Cerebellar cortex (tissue), 1 donor: Measurements from ENCODE around the gene COTL1.
A peak's percentile ranks its signal among the peaks of the same experiment; 100 is the strongest.
"Not testable (repeated sequence)": the region's sequence is repeated elsewhere in the genome, so short reads cannot be mapped to it uniquely, and the experiment has no call there.

Experiments
- DNase-seq: peaks from one replicate; pipeline ENCODE4 v3.0.0-alpha.2; 2015; ENCODE audit warnings: low spot score

COTL1 gene

DNA sequence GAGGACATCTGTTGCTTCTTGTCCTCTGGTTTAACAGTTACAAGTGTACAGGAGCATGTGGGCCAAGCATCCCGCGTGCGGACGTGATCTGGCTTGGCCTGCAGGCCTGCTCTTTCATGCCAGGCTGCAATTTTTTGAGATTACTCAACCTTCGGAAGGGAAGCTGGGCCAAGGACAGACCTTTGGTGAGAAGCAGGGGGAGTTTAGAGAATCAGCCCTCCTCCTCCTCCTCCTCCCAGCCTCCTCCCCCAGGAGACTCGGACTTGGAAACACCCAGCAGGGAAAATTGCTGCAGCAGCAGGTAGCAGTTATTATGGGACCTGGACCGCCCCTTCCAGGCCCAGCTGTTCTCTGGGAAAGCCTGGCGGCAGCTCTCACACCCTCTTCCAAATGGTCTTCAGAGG is 25.3 kb upstream of the COTL1 start:
- DNase-seq: no peak

DNA sequence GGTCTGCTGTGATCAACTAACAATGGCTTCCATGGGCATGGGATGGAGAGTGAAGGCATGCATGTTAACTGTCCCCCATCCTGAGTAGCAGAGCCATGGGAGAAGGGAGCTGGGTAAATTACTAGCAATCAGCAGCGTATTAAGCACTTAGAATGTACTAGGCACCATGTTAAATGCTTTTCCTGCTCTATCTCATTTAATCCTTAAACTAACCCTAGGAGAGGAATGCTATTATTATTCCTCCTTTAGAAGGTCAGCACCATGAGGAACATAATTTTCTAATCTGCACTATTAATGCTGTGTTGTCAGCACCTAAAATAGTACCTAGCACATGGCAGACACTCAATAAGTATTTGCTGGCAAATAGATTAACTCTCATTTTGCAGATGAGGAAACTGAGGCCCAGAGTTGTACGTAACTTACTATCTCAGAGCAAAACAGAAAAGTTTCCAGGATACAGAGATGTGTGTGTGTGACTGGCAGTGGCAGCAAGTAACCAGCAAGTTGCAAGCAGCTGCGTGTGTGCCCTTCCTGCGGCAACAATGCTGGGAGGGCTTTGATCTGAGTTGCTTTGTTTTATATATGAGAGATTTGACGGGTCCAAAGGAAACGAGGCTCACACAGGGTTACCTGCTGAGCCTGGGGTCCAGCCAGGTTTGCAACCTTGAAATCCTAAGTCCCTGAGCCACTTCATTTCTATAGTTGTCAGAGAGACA is 23.9 kb upstream of the COTL1 start:
- no peak for DNase-seq

DNA sequence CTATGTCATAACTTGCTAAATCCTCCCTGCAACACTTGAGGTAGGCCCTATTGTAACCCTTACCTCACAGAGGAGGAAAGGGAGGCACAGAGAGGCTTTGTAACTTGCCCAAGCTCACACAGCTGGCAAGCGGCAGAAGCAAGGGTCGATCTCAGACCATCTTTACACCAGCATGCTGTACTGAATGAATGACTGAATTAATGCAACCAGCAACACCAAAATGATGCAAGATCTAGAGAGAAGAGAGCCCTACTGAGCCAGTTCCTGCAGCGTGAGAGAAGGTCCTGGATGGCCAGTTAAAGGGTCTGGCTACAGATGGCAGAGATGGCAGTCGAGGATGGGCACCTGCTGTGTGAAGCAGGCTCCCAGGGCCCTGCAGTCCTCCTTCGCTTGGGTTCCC is 22.3 kb upstream of the COTL1 start:
- DNase-seq: no peak

DNA sequence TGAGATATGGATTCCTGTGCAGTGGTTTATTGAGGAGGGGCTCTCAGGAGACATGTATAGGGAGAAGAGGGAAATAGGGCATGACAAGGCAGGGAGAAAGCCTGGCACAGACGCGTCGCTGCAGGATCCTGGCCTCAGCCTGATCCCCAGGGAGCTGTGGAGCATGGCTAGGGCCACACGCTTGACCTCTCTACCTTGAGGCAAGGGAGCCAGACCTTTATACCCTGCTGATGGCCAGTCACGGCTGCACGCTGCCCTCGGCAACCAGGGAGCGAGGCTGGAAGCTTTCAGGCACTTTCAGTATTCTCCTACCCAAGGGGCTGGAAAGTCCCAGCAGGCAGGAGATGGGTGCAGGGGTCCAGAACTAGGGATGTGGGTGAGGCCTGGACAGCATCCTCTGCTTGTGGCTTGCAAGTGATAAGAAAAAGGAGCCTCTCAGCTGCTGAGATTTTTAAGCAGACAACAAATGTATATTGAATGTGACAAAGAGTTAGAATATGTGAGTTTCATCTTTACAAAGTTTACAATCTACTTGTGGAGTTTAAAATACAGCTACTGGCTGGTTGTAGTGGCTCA is 20.4 kb upstream of the COTL1 start:
- DNase-seq: no peak

DNA sequence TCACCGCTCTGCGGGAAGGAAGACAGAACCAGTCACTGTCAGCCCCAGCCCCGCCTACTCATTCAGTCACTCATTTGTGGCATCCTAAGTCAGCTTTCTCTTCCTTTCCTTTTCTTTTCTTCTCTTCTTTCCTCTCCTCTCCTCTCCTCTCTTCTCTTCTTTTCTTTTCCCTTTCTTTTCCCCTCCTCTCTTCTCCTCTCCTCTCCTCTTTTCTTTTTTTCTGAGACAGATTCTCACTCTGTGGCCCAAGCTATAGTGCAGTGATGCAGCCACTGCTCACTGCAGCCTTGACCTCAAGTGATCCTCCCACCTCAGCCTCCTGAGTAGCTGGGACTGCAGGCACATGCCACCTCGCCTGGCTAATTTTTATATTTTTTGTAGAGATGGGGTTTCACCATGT is 19.8 kb upstream of the COTL1 start:
- no peak for DNase-seq

DNA sequence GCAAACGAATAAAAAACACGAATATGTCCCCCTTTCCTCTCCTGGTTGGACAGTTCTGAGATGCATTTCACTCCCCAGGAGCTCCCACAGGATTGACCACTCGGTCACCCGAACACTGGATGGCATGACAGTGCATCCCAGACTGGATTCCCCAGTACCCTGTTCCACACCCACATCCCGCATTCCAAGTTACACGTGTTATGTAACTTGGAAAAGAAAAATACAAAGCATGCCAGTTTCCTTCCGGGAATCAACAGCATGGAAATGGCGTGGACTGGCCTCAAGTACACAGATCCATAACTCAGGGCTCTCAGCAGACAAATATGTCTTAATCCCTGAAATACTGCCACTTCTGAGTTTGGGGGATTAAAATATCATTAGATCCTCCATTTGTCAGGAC is 17.8 kb upstream of the COTL1 start:
- DNase-seq: no peak

DNA sequence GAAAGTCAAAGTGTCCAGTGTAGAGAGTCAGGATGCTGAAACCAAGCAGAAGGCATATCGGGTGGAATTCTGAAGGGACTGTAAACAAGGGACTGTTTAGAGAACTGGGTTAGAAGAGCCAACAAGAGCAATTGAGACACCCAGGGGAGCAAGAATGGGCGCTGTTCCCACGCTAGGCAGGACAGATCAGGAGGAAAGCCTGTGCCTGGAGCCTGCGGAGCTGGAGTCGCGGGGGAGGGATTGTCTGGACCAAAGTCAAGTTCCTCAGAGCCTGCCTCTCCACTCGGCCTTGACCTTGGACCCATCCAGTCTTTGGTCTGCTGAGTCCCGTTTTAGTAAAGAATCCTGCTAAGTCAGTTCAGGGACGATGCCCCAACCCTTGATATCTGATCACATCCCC is 15.7 kb upstream of the COTL1 start:
- DNase-seq: no peak

DNA sequence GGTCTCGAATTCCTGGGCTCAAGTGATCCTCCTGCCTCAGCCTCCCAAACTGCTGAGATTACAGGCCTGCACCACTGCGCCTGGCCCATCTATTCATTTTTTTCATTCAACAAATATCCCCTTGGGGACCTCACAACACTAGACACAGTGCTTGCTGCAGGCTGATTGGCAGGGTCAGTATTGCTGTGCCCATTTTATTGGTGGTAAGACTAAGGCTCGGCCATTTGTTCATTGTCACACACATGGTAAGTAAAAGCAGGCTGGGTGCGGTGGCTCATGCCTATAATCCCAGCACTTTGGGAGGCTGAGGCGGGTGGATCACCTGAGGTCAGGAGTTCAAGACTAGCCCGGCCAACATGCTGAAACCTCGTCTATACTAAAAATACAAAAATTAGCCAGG is 15.0 kb upstream of the COTL1 start:
- DNase-seq: not testable (repeated sequence)

DNA sequence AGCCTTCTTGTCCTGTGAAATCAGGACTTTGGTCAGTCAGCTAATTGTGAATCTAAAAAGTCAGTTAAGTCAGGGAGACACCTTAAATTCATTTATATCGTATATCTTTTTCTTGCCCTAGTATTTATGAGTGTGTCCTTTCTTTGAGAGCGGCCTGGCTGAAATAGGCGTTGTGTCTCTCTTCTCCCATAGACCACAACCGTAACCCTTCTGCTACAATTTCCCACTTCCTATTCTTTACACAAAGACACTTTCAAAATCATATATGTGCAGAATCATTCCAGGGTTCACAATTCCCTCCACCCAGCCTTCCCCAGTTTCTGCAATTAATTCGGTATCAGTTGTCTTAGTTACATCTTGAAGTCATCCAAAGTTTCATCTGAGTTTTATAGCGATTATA is 14.0 kb upstream of the COTL1 start:
- DNase-seq: no peak

DNA sequence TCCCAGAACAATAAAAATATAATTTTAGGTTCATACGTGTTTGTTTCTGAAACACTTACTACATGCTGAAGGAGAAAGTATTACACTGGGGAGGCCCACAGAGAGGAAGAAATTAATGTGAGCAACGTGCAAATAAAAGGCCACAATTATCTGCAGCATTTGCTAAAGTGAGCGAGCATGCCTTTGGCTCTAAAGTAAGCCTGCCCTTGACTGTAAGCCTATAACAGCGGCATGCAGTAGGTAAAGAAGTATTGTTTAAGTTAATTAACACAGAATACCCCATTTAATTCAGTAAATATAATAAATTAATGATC is 13.2 kb upstream of the COTL1 start:
- DNase-seq: no peak

DNA sequence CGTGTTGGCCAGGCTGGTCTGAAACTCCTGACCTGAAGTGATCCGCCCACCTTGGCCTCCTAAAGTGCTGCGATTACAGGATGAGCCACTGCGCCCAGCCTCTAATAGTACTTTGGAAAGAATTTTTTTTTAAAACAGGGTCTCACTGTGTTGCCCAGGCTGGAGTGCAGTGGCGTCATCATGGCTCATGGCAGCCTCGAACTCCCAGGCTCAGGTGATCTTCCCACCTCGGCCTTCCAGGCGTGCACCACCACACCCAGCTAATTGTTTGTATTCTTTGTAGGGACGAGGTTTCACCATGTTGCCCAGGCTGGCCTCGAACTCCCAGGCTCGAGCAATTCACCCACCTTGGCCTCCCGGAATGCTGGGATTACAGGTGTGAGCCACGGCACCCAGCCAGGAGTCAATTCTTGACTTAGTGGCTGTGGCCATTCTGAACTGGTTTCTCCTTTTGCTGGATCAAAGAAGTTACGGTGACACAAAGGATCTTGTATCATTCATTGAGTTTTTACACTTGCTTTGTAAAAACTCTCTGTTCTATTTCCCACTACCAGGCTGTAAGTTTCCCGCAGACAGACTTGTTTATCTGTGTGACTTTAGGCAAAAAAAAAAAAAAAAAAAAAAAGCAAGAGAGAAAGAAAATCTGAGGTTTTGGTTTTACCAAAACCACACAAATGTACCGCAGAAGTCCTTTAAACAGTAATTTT is 12.7 kb upstream of the COTL1 start:
- DNase-seq: no peak

DNA sequence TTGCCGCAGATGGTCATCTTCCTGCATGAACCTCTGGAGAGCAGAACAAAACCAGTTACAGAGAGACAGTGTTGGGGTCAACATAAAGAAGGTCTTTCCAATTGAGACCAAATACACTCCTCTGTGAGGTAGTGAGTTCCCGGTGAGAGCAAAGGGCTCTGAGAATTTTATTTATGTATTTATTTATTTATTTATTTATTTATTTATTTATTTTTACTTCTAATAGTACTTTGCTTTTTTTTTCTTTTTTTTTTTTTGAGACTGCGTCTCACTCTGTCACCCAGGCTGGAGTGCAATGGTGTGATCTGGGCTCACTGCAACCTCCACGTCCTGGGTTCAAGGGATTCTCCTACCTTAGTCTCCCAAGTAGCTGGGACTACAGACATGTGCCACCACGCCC is 12.1 kb upstream of the COTL1 start:
- no peak for DNase-seq

DNA sequence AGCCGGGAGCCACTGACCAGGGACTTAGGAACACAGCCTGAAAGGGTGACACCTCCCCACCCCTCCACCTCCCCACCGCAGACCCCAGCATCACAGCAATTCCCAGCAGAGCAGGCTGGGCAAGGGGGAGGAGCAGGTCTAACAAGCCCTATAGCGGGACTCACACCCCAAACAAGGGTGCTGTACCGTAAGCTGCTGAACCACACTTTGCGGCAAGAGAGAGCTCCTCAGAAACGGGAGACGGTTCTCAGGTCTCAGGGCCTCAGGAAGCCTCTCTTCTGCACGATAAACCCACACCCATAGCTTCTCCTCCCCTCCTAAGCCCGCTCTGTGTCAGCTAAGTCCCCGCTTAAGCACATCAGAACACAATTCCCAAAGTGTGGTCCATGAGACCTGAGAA is 11.7 kb upstream of the COTL1 start:
- no peak for DNase-seq

DNA sequence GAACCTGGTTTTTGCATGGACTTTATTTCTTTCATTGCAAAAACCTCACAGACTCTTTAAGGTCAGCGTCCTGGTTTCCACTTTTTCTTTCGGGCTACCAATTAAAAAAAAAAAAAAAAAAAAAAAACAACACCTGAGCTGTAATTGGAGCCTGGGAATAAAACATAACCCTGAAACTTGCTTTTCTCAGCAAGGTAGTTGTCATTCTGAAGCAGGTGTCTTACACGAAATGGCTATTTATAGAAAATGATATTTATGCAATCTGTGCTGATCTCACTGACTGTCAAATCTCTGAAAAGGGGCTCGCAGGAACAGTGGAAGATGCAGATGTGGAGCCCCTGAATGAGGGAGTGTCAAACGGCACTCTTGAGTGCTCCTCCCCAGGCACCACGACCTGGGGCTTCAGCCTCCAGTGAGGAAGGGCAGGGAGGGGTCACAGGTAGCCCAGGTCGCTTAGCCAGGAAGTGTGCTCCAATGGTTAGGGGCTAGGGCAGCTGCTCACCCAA is 10.4 kb upstream of the COTL1 start:
- DNase-seq: no peak

DNA sequence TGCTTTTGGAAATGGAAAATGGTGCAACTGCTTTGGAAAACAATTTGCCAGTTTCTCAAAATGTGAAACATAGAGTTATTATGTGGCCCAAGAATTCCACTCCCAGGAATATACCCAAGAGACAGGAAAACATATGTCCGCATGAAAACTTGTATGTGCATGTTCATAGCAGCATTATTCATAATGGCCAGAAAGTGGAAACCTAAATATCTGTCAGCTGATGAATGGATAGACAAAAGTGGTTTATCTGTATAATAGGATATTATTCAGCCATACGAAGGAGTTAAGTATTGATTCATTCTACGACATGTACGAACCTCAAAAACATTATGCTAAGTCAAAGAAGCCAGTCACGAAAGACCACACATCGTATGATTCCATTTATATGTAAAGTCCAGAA is 7.7 kb upstream of the COTL1 start:
- DNase-seq: no peak

DNA sequence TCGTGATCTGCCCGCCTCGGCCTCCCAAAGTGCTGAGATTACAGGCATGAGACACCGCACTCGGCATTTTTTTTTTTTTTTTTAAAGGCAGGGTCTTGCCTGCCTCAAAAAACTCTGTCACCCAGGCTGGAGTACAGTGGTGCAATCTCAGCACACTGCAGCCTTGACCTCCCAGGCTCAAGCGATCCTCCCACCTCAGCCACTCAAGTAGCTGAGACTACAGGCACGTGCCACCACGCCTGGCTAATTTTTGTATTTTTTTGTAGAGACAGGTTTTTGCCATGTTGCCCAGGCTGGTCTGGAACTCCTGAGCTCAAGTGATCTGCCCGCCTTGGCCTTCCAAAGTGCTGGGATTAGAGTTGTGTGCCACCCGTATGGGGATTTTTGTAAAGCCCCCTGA is 3.0 kb upstream of the COTL1 start:
- not testable (repeated sequence) for DNase-seq

DNA sequence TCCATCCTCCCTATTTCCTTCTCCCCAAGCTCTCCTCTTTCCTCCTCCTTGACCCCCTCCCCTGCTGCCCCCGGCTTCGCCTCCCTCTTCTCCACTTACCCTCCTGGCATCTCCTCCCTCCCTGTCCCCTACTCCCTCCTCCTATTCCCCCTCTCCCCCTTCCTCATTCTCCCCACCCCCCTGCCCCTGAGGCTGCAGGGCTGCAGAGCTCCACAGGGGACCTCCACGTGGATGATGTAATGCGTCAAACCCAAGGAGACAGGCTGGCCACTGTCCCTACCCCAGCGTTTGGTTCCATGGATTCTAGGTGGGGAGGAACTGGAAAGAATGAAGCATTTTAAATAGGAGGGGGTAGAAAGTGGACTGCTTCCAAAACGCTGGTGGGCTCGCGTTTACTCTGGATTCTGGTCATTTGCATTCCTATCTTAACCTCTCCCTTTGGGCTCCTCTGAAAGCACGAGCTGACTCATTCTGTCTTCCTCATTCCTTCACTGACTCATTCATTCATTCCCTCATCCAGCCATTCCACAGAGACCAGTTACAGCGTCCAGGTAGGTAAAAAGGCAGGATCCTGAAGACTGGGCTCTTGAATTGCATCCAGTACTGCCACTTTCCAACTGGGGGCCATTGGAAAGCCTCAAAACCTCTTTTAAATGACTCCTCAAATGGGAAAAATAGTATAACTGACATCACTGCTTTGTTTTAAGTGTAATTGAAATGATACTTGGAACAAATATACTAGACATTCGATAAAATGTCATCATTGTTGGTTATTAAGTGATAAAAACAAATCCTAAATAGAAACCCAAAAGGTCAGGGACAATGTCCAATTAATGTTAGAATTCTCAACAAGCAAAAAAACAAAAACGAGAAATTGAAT is 943 bp upstream of the COTL1 start:
- DNase-seq: peak; percentile 60

DNA sequence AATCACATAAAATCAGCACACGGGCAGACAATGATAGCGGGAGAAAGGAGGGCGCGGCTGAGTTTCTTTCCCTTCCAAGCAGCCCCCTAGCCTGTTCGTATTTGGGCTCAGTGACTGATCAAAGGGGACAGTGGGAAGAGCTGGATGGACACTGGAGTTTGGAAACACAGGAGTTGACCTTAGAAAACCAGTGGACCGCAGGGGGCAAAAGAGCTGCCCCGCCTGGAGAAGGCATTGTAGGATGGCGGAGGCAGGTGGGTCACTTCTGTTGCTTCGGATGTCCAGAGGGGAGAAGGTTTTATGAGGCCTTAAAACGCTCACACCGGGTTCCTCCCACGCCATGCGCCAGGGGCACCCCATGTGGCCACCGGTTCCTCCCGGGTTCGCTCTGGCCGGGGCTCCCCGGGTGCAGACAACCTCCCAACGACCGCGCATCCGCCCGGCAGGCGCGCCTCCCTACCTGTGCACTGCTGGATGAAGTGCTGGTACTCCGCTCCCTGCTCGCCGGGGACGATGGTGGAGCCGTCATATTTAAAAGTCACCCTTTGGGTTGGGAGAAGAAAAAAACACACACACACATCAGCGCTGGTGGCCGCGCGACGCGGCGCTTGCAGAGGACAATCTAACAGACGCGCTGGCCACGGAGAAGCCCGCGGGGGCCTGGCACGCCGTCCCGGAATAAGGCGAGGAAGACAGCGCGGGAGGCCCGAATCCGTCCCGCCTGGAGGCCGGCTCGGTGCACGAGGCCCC is 662 bp downstream of the COTL1 start:
- peak; percentile 30 for DNase-seq

DNA sequence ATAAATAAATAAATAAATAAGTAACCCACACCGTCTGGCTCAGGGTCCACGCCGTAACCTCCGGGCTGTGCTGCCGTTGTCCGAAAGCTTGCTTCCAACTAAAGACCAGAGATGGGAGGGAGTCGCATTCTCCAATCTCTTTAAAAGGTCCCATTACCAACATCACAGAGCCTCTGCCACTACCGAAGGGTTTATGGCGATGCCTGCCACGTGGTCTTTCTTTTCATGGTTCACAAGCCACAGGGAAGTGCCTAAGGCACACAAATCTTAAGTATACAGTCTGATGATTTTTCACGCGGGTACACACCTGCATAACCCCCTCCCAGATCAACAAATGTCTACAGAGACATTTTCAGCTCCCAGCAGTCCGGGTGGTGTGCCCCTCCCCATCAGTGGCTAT is 1.4 kb downstream of the COTL1 start:
- no peak for DNase-seq

DNA sequence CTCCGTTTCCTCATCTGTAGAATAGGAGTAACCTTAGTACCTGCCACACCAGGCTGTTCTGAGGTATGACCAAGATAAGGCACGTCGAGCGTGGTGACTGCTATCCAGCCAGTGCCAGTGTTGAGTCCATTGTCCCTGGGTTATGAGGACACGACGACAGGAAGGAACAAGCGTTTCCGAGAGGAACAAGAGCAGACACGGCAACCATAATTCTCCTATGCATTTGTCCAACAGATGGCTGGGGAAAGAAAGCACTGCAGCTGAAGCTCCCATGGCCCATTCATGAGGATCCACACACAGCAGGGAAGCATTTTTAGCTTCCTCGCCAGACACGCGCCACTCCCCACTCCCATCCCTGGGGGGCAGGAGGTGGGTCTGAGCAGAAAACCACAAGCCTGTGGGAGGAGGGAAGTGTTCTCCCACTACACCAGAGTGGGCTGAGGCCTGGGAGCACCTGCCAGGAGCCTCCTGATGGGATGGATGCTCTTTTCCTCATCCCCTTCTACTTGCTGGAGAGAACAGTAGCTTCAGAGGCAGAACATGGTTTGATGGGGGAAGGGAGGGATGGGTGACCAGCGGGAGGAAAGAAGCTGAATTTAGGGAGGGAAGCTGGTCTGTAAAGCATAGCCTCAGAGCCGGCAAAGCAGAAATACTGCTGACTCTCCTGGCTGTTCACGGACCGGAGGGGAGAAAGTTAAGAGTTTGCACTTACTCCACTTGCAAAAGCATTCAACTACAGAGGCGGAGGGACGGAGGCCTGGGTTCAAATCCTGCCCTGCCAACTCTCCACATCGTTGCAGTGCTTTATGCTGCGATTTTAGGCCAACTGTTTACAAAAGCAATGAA is 2.7 kb downstream of the COTL1 start:
- no peak for DNase-seq

DNA sequence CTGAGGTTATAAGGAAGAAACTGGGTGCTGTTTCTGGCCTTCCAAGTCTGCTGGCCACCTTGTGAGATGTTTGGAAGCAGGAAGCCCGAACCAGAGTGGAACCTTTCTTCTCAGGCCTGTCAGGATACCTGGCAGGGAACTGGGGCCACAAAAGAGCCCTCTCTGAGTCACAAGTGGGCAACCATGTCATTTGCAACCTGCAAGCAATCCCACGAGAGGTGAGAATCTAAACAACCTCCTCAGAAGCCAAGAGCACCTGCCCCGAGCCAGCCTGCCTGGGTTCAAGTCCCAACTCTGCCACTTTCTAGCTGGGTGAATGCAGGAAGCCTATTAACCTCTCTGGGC is 3.3 kb downstream of the COTL1 start:
- DNase-seq: no peak
